GM12891 (cell line): ENCODE results near the gene AARSD1.
"Not testable (repeated sequence)": the region's sequence is repeated elsewhere in the genome, so short reads cannot be mapped to it uniquely, and the experiment has no call there.

Experiments
- POLR2A ChIP-seq: IDR thresholded peaks from 2 replicates; pipeline ENCODE4 v1.6.1; 2011; ENCODE audit warnings: low read depth, low read length, control low read depth
- POLR2AphosphoS5 ChIP-seq: IDR thresholded peaks from 2 replicates; pipeline ENCODE4 v1.6.1; 2011; ENCODE audit warnings: low read depth, low read length, control low read depth
- TAF1 ChIP-seq: IDR thresholded peaks from 2 replicates; pipeline ENCODE4 v1.6.1; 2011; ENCODE audit warnings: low read depth, low read length, control low read depth

GRCh38 chr17:42973323-42973722, 9.1 kb upstream of the AARSD1 start:
- not testable (repeated sequence) for TF ChIP-seq POLR2AphosphoS5, POLR2A, TAF1
